Fibroblast of villous mesenchyme (primary cell): ENCODE results near the gene FSIP2. TPM values are rescaled to one million over a fixed set of nuclear protein-coding genes. Genes with fewer than 3 reads are reported as not detected.
"Not testable (repeated sequence)": the region's sequence is repeated elsewhere in the genome, so short reads cannot be mapped to it uniquely, and the experiment has no call there.

Experiments used
- DNase-seq: peaks from one replicate; pipeline ENCODE4 v3.0.0-alpha.2; 2010; ENCODE audit warnings: low read depth
- H3K4me3 ChIP-seq: 2 replicates; pipeline ENCODE4 v1.5.1; 2011; ENCODE audit warnings: low read depth, mild to moderate bottlenecking, low read length
- total RNA-seq: library from RNA; depleted of rRNA; stranded (reverse); fragments of >200 nt; gene quantifications from 2 replicates; pipeline ENCODE4 v1.2.3, GENCODE V29; 2012
- TF ChIP-seq, protein P1 (sequence below): IDR thresholded peaks from 2 replicates; pipeline ENCODE4 v1.5.1; 2012; ENCODE audit warnings: low read depth, mild to moderate bottlenecking, low read length; ENCODE audit not compliant: insufficient read depth

Gene FSIP2
- total RNA-seq, 1 donor: 0.86 TPM

- H3K4me3 ChIP-seq: no peak overlapping the region
- DNase-seq: no peak
- TF ChIP-seq, protein P1, sequence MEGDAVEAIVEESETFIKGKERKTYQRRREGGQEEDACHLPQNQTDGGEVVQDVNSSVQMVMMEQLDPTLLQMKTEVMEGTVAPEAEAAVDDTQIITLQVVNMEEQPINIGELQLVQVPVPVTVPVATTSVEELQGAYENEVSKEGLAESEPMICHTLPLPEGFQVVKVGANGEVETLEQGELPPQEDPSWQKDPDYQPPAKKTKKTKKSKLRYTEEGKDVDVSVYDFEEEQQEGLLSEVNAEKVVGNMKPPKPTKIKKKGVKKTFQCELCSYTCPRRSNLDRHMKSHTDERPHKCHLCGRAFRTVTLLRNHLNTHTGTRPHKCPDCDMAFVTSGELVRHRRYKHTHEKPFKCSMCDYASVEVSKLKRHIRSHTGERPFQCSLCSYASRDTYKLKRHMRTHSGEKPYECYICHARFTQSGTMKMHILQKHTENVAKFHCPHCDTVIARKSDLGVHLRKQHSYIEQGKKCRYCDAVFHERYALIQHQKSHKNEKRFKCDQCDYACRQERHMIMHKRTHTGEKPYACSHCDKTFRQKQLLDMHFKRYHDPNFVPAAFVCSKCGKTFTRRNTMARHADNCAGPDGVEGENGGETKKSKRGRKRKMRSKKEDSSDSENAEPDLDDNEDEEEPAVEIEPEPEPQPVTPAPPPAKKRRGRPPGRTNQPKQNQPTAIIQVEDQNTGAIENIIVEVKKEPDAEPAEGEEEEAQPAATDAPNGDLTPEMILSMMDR: no peak
Measured at GRCh38 chr2:185860321-185860720, 121.7 kb downstream of the FSIP2 start.

DNA sequence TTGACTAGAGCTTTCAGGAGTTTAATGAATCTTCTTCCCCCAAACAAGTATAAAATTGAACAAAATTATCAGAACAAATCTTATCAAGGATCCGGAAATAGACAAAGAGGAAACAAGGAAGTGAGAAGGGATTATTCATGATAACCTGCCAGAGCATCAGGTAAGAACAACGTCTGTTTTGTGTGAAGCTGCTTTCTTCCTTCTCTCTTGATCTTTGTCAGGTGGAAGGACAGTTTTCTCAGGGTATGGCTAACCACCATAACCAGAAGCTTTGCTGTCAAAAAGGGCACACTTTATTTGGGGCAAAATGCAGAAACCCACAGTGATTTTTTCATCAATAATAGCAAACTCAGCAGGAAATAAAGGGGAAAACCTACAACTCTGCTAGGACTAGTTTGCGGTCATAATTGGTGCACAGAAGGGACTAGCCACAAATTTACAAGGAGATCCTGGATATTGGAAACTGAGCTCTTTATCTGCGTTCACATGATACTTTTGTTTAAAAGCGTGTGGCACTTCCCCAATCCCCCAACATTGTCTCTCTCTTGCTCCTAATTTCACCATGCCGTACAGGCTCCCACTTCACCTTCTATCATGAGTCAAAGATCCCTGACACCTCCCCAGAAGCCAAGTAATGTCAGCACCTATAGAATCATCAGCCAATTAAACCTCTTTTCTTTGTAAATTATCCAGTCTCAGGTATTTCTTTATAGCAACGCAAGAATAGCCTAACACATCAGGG is 124.2 kb downstream of the FSIP2 start:
- DNase-seq: no peak
- TF ChIP-seq, protein P1: no peak
- H3K4me3 ChIP-seq: no peak overlapping the region

DNA sequence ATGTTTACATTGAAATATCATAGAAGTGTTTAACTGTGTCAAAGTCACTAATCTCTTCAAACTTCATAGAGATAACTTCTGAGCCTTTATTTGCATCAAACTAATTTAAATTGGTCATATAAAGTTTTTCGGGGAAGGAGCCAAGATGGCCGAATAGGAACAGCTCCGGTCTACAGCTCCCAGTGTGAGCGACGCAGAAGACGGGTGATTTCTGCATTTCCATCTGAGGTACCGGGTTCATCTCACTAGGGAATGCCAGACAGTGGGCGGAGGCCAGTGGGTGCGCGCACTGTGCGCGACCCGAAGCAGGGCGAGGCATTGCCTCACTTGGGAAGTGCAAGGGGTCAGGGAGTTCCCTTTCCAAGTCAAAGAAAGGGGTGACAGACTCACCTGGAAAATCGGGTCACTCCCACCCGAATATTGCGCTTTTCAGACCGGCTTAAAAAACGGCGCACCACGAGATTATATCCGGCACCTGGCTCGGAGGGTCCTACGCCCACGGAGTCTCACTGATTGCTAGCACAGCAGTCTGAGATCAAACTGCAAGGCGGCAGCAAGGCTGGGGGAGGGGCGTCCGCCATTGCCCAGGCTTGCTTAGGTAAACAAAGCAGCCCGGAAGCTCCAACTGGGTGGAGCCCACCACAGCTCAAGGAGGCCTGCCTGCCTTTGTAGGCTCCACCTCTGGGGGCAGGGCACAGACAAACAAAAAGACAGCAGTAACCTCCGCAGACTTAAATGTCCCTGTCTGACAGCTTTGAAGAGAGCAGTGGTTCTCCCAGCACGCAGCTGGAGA is 126.1 kb downstream of the FSIP2 start:
- H3K4me3 ChIP-seq: peak overlapping the region; percentile 31
- DNase-seq: not testable (repeated sequence)

DNA sequence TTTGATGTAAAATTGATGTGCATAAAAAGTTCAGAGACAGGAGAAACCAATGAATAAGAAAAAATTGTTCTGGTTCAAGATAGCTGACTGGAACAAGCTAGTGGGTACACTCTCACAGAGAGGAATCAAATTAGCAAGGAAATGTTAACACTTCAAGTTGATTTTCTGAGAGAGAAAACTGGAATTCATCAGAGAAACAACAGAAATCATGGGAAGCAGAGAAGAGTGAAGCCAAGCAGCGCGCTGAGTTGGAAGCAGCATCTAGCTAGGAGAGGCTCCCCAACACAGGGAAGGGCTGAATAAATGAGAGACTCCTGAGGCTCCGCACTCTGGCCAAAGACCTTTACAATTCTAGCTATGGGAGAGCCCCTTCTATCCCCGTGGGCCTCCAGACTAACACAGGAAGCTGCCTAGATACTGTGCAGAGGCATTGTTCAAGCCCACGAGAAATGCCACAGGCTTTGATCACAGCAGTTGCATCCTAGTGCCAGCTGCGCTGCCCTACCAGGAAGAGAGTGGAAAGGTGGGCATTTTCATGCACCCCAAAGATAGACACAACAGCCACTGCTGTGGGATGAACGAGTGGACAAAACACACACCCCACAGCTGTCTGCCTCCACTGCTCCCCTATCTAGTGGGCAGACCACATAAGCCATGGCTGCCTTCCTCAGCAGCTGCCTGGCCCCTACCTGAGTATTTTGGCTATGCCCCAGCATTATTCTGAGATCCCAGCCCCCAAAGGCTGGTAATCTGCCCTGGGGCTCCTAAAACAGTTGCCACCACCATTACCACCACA is 136.7 kb downstream of the FSIP2 start:
- TF ChIP-seq, protein P1: no peak
- DNase-seq: no peak
- no peak overlapping the region for H3K4me3 ChIP-seq

DNA sequence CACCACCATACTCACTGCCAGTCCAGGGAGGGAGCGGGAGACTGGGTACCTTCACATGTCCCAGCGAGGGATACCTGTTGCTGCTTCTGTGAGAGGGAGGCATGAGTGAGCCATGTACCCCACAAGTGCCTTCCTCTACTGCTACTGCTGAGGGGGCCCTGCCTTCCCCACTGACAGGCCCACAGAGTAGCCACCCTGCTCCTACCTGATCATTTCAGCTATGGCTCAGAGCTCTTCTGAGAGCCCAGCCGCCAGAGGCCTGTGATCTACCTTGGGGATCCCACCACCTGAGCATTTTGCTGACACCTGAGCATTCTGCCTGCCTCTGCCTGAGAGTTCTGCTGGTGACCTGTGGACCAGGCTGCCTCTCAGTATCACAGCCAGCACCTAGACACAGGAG is 137.6 kb downstream of the FSIP2 start:
- TF ChIP-seq, protein P1: no peak
- H3K4me3 ChIP-seq: no peak overlapping the region
- DNase-seq: no peak

DNA sequence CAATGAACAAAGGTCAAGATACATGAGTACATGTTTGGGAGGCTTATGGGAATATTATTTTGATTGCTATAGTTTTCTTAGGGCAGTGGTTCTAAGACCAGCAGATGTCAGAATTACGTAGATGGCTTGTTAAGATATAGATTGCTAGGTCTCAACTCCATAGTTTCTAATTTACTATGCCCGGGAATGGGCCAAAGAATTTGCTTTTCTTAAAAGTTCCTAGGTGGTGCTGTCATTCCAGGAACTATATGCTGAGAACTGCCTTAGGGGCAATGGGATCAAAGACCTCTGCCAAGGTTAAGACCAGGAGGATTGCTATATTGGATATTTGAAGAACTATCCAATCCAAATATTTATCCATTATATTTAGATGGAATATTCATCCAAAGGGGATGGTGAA is 141.8 kb downstream of the FSIP2 start:
- no peak for DNase-seq
- no peak overlapping the region for H3K4me3 ChIP-seq
- TF ChIP-seq, protein P1: no peak
